ENCODE results near the gene ECSIT. TPM values are rescaled to one million over a fixed set of nuclear protein-coding genes. Genes with fewer than 3 reads are reported as not detected.

Gene ECSIT
- total RNA-seq, 4 donors from 2014 or later: 25.0 to 63.1 (median 33.2) TPM

GRCh38 chr19:11535792-11536595, 7.1 kb upstream of the ECSIT start:
- ATAC-seq (ENCODE audit: low FRiP score): peak; percentile 90
- TF ChIP-seq, protein P1, sequence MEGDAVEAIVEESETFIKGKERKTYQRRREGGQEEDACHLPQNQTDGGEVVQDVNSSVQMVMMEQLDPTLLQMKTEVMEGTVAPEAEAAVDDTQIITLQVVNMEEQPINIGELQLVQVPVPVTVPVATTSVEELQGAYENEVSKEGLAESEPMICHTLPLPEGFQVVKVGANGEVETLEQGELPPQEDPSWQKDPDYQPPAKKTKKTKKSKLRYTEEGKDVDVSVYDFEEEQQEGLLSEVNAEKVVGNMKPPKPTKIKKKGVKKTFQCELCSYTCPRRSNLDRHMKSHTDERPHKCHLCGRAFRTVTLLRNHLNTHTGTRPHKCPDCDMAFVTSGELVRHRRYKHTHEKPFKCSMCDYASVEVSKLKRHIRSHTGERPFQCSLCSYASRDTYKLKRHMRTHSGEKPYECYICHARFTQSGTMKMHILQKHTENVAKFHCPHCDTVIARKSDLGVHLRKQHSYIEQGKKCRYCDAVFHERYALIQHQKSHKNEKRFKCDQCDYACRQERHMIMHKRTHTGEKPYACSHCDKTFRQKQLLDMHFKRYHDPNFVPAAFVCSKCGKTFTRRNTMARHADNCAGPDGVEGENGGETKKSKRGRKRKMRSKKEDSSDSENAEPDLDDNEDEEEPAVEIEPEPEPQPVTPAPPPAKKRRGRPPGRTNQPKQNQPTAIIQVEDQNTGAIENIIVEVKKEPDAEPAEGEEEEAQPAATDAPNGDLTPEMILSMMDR (IDR thresholded peaks at IDR 0.05): peak in 2 of 3 donors; percentile 85 to 88
- DNase-seq (ENCODE audit: low spot score): peak; percentile 95

GRCh38 chr19:11534948-11535347, 6.0 kb upstream of the ECSIT start:
- ATAC-seq (ENCODE audit: low FRiP score) (no peak), DNase-seq (ENCODE audit: low spot score) (no peak)
- TF ChIP-seq, protein P1 (IDR thresholded peaks at IDR 0.05): no peak

GRCh38 chr19:11534538-11534937, 5.6 kb upstream of the ECSIT start:
- no peak for DNase-seq (ENCODE audit: low spot score)
- TF ChIP-seq, protein P1 (IDR thresholded peaks at IDR 0.05): no peak
- ATAC-seq (ENCODE audit: low FRiP score): no peak

GRCh38 chr19:11530432-11530831, 1.5 kb upstream of the ECSIT start:
- TF ChIP-seq, protein P1 (IDR thresholded peaks at IDR 0.05): no peak
- ATAC-seq (ENCODE audit: low FRiP score) (no peak), DNase-seq (ENCODE audit: low spot score) (no peak)

DNA sequence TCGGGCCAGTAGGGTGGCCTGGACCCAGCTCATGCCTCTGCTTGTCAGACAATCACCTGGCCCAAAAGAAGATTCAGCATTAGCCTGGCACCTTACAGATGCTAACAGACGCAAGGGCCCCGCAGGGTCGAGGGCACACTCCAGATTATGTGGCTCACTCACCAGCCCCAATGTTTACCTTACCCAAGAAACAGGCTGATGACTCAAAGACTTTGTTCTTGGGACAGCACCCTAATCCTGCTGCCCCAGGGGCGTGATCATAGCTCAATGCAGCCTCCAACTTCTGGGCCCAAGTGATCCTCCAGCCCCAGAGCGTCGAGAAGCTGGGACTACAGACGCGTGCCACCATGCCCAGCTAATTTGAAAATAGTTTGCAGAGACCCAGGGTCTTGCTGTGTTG, 9.8 kb downstream of the ECSIT start:
- TF ChIP-seq, protein P1 (IDR thresholded peaks at IDR 0.05): no peak
- no peak for ATAC-seq (ENCODE audit: low FRiP score)
- DNase-seq (ENCODE audit: low spot score): no peak

GRCh38 chr19:11513946-11514345, 15.0 kb downstream of the ECSIT start:
- no peak for DNase-seq (ENCODE audit: low spot score)
- TF ChIP-seq, protein P1 (IDR thresholded peaks at IDR 0.05): no peak
- ATAC-seq (ENCODE audit: low FRiP score): no peak

GRCh38 chr19:11510444-11510843, 18.5 kb downstream of the ECSIT start:
- no peak for DNase-seq (ENCODE audit: low spot score)
- TF ChIP-seq, protein P1 (IDR thresholded peaks at IDR 0.05): no peak
- no peak for ATAC-seq (ENCODE audit: low FRiP score)

Data from omental fat pad (tissue), 4 donors.